HepG2 (cell line): ENCODE data around the gene TUBGCP6. TPM values are rescaled to one million over a fixed set of nuclear protein-coding genes. Genes with fewer than 3 reads are reported as not detected.

Source experiments
- ARHGAP35 ChIP-seq: sonication (generic); formaldehyde crosslinking; IDR thresholded peaks from 2 replicates; pipeline ENCODE4 v1.9.0; 2022; ENCODE audit warnings: mild to moderate bottlenecking, inconsistent platforms, moderate library complexity, missing genetic modification reagents, borderline replicate concordance
- ASH2L ChIP-seq: fragments of 300-600, 200-600 bp; sonication (generic); IDR thresholded peaks from 2 replicates; pipeline ENCODE4 v1.7.0; 2017; ENCODE audit warnings: low read depth, mild to moderate bottlenecking, moderate library complexity, mixed read lengths, low read length; ENCODE audit not compliant: insufficient read length
- CAMTA2 ChIP-seq: sonication (generic); formaldehyde crosslinking; IDR thresholded peaks from 2 replicates; pipeline ENCODE4 v1.4.0; 2020; ENCODE audit warnings: mild to moderate bottlenecking, missing genetic modification reagents, borderline replicate concordance
- CEBPG ChIP-seq: IDR thresholded peaks from 2 replicates; pipeline ENCODE4 v1.6.1; 2016
- DZIP1 ChIP-seq: sonication (generic); formaldehyde crosslinking; IDR thresholded peaks from 2 replicates; pipeline ENCODE4 v1.5.0; 2020; ENCODE audit warnings: mild to moderate bottlenecking, missing genetic modification reagents
- MED1 ChIP-seq: sonication (generic); formaldehyde crosslinking; IDR thresholded peaks from 2 replicates; pipeline ENCODE4 v1.4.0; 2020; ENCODE audit warnings: missing genetic modification reagents
- MTA1 ChIP-seq: sonication (generic); formaldehyde crosslinking; IDR thresholded peaks from 2 replicates; pipeline ENCODE4 v1.4.0; 2020; ENCODE audit warnings: missing genetic modification reagents, mild to moderate bottlenecking, borderline replicate concordance
- NFE2 ChIP-seq: sonication (generic); formaldehyde crosslinking; IDR thresholded peaks from 2 replicates; pipeline ENCODE4 v1.4.0; 2020; ENCODE audit warnings: missing genetic modification reagents
- NRL ChIP-seq: sonication (generic); formaldehyde crosslinking; IDR thresholded peaks from 2 replicates; pipeline ENCODE4 v1.5.0; 2020; ENCODE audit warnings: missing genetic modification reagents, mild to moderate bottlenecking, moderate library complexity, borderline replicate concordance
- PHF21A ChIP-seq: sonication (generic); formaldehyde crosslinking; IDR thresholded peaks from 2 replicates; pipeline ENCODE4 v1.5.0; 2020; ENCODE audit warnings: mild to moderate bottlenecking, missing genetic modification reagents
- POLR2A ChIP-seq, 2 experiments: IDR thresholded peaks; 2 replicates each; pipeline ENCODE4 v1.6.1; 2011; ENCODE audit warnings: low read depth in 2 of 2, low read length in 2 of 2, mild to moderate bottlenecking in 1 of 2, moderate library complexity in 1 of 2; ENCODE audit not compliant: insufficient read depth in 1 of 2
- RBM39 ChIP-seq: fragments of 200-400 bp; formaldehyde crosslinking; IDR thresholded peaks from one replicate; pipeline ENCODE4 v1.6.1; 2018; ENCODE audit warnings: antibody characterized with exemption, mild to moderate bottlenecking, low read depth, low read length; ENCODE audit not compliant: poor library complexity, severe bottlenecking
- RFX3 ChIP-seq: IDR thresholded peaks from 2 replicates; pipeline ENCODE4 v1.6.1; 2016; ENCODE audit warnings: missing biosample characterization, missing genetic modification reagents
- SETDB1 ChIP-seq: sonication (generic); formaldehyde crosslinking; IDR thresholded peaks from 2 replicates; pipeline ENCODE4 v1.5.1; 2020; ENCODE audit warnings: missing genetic modification reagents, mild to moderate bottlenecking, borderline replicate concordance
- SNAI1 ChIP-seq: sonication (generic); formaldehyde crosslinking; IDR thresholded peaks from 2 replicates; pipeline ENCODE4 v1.5.0; 2020; ENCODE audit warnings: mild to moderate bottlenecking, missing genetic modification reagents, borderline replicate concordance
- SP4 ChIP-seq: sonication (generic); formaldehyde crosslinking; IDR thresholded peaks from 2 replicates; pipeline ENCODE4 v1.8.1; 2023; ENCODE audit warnings: mild to moderate bottlenecking, missing genetic modification reagents
- YEATS2 ChIP-seq: sonication (generic); formaldehyde crosslinking; IDR thresholded peaks from 2 replicates; pipeline ENCODE4 v1.4.0; 2020; ENCODE audit warnings: missing genetic modification reagents, borderline replicate concordance
- ZBTB2 ChIP-seq: sonication (generic); formaldehyde crosslinking; IDR thresholded peaks from 2 replicates; pipeline ENCODE4 v1.8.0; 2022; ENCODE audit warnings: low read depth, missing genetic modification reagents
- ZBTB44 ChIP-seq: sonication (generic); formaldehyde crosslinking; IDR thresholded peaks from 2 replicates; pipeline ENCODE4 v1.4.0; 2020; ENCODE audit warnings: missing genetic modification reagents
- ZBTB7B ChIP-seq: sonication (generic); formaldehyde crosslinking; IDR thresholded peaks from 2 replicates; pipeline ENCODE4 v1.4.0; 2020; ENCODE audit warnings: missing genetic modification reagents
- ZNF205 ChIP-seq: IDR thresholded peaks from 2 replicates; pipeline ENCODE4 v1.6.1; 2018; ENCODE audit warnings: missing biosample characterization, missing genetic modification reagents
- ZNF24 ChIP-seq: fragments of 450-650 bp; IDR thresholded peaks from 2 replicates; pipeline ENCODE4 v1.6.1; 2017; ENCODE audit warnings: antibody characterized with exemption, mild to moderate bottlenecking
- ZNF343 ChIP-seq: sonication (generic); formaldehyde crosslinking; IDR thresholded peaks from 2 replicates; pipeline ENCODE4 v1.4.0; 2020; ENCODE audit warnings: mild to moderate bottlenecking, missing genetic modification reagents
- ZNF558 ChIP-seq: sonication (generic); formaldehyde crosslinking; IDR thresholded peaks from 2 replicates; pipeline ENCODE4 v1.9.0; 2022; ENCODE audit warnings: mild to moderate bottlenecking, missing genetic modification reagents, borderline replicate concordance
- ZNF605 ChIP-seq: sonication (generic); formaldehyde crosslinking; IDR thresholded peaks from 2 replicates; pipeline ENCODE4 v1.8.0; 2022; ENCODE audit warnings: mild to moderate bottlenecking, missing genetic modification reagents
- polyA plus RNA-seq, 8 experiments: library from polyadenylated mRNA; depleted of rRNA in 3 of 8; stranded (reverse) in 7 of 8; unstranded in 1 of 8; fragments of >200 nt; fragmentation: Illumina TruSeq in 4 of 8; extraction: Trizol in 4 of 8; gene quantifications; 2 replicates each; pipeline versions ENCODE4 v1.2.1 to v1.2.3, GENCODE V29; 2011 to 2016; ENCODE audit warnings: low read depth in 4 of 8, missing spikeins in 1 of 8, mixed read lengths in 1 of 8; ENCODE audit not compliant: insufficient read depth in 1 of 8
- total RNA-seq, 5 experiments: library from RNA; depleted of rRNA; stranded (reverse); fragments of >200 nt; fragmentation: Illumina TruSeq; extraction: Trizol; gene quantifications; 2 replicates each; pipeline ENCODE4 v1.2.3, GENCODE V29; 2016; ENCODE audit warnings: low read depth in 1 of 5

Gene TUBGCP6
- total and polyA plus RNA-seq, 2 of the 13 experiments (the other 11 are each of a cell fraction or from before 2014, with no cell fraction given): 14.6 to 15.7 TPM

- TF ChIP-seq PHF21A (no peak), RFX3 (CRISPR knock-in tag) (no peak), SETDB1 (no peak), CAMTA2 (CRISPR knock-in tag) (no peak), ZNF558 (CRISPR knock-in tag) (peak; percentile 58; the same call in 1 of the 2 replicates), RBM39 (no peak), ARHGAP35 (CRISPR knock-in tag) (no peak), YEATS2 (CRISPR knock-in tag) (no peak), ZNF605 (0 out of 2 replicates have a peak, but pooled peaks have one; percentile 33), CEBPG (no peak), SP4 (CRISPR knock-in tag) (peak; percentile 61; the same call in 1 of the 2 replicates), NRL (no peak), ZBTB7B (CRISPR knock-in tag) (no peak), NFE2 (CRISPR knock-in tag) (no peak), ZNF205 (no peak), ZNF24 (no peak), MED1 (CRISPR knock-in tag) (peak; percentile 20; the same call in 1 of the 2 replicates), DZIP1 (CRISPR knock-in tag) (no peak), ASH2L (peak; percentile 23), ZNF343 (0 out of 2 replicates have a peak, but pooled peaks have one; percentile 24), ZBTB2 (CRISPR knock-in tag) (no peak; the same call in 1 of the 2 replicates), MTA1 (no peak), SNAI1 (CRISPR knock-in tag) (no peak), ZBTB44 (CRISPR knock-in tag) (no peak), POLR2A (IDR thresholded peaks at IDR 0.05; ENCODE audit: insufficient read depth in 1 of 2, low read depth in 2 of 2, low read length in 2 of 2) (peak; percentile 55 to 77; a peak in 3 of 4 replicates)
Observed at GRCh38 chr22:50200461-50201190, 44.2 kb downstream of the TUBGCP6 start, which contains the start of gene SELENOO (continued).
